GM12873 (cell line): ENCODE measurements around the gene CSMD2.
A peak's percentile ranks its signal among the peaks of the same experiment; 100 is the strongest.

Experiments used
- TF ChIP-seq, protein P1 (sequence below): IDR thresholded peaks from 2 replicates; pipeline ENCODE4 v1.5.1; 2012; ENCODE audit warnings: low read depth, mild to moderate bottlenecking, moderate library complexity, low read length, control low read depth; ENCODE audit not compliant: insufficient read depth; ENCODE audit errors: missing control alignments

CSMD2 gene

DNA sequence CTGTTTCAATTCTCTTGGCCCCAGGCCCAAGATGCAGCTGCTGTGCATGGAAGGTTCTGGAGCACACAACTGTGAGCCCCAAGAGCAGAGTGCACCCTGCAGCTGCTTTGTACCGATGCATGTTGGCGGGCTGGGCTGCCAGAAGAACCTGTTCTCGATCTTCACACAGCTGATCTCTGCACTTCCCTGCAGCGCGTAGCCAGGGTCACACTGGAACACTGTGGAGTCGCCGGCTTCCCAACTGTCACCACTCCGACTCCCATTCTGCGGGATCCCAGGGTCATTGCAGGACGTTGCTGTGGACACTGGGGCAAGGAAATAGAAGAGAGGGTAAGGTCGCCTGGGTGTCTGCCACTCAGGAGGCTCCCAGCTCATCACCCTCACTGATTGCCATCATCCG lies 507.2 kb downstream of the CSMD2 start:
- TF ChIP-seq, protein P1, sequence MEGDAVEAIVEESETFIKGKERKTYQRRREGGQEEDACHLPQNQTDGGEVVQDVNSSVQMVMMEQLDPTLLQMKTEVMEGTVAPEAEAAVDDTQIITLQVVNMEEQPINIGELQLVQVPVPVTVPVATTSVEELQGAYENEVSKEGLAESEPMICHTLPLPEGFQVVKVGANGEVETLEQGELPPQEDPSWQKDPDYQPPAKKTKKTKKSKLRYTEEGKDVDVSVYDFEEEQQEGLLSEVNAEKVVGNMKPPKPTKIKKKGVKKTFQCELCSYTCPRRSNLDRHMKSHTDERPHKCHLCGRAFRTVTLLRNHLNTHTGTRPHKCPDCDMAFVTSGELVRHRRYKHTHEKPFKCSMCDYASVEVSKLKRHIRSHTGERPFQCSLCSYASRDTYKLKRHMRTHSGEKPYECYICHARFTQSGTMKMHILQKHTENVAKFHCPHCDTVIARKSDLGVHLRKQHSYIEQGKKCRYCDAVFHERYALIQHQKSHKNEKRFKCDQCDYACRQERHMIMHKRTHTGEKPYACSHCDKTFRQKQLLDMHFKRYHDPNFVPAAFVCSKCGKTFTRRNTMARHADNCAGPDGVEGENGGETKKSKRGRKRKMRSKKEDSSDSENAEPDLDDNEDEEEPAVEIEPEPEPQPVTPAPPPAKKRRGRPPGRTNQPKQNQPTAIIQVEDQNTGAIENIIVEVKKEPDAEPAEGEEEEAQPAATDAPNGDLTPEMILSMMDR: no peak

DNA sequence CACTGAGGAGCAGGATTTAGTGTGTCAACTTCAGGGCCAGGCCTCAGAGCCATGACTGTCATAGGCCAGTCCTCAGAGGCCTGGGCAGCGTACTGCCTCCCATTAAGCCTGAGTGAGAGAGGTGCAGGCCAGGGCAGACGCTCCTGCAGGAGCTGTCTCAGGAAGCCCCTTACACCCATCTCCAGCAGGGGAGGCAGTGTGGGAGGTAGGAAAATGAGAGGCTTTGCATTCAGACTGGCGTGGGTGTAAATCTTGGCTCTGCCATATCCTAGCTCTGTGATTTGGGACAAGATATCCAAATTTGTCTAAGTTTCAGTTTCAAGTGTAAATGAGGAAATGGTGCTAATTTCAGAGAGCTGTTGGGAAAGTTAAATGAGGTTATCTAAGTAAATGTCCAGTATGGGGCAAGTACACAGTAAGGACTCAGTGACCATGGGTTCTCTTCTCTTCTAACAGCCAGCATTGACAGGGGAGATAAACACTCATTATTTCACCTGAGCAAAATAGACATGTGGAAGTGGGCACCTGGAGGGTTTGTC lies 508.5 kb downstream of the CSMD2 start:
- TF ChIP-seq, protein P1: no peak

DNA sequence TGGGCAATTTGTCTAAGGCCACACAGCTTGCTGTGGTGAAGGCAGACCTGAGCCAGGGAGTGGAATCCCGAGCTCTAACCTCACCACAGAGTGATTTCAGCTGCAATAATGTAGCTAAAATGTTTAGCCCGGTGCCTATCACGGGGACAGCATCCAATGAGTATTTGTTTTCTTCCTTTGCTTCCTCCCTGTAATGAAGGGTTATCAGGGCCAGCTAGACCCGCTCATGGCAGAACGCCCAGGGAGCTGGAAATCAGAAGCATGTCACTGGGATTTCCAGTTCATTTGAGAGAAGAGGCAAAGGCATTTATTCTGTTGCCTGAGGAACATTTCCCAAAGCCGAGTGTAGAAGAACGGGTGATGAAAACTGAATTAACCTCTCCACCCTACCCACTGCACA lies 509.5 kb downstream of the CSMD2 start:
- TF ChIP-seq, protein P1: no peak

DNA sequence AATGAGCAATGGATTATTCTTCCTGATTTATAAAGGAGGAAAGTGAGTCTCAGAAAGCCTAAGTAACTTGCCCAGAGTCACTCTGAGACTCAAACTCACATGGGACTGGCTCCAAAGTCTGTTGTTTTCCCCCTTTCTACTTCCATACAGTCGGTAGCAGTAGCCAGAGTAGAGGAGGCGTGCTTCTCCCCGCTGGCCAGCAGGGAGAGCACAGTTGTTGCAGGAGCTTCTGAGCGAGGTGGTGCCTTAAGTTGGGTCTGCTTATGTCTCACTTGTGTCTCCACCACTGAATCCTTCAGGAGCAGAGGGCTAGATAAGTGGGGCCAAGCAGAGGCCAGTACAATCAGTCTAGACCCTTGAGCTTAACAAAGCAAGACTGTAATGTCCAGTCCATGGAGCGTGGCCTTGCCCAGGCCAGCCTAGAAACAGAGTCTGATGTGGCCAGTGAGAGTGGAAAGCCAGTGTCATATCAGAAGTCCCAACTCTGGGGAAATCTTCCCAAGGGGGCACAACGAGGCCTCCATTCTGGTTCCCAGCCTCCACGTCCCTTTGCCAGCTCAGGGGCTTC lies 510.7 kb downstream of the CSMD2 start:
- TF ChIP-seq, protein P1: peak; percentile 36

DNA sequence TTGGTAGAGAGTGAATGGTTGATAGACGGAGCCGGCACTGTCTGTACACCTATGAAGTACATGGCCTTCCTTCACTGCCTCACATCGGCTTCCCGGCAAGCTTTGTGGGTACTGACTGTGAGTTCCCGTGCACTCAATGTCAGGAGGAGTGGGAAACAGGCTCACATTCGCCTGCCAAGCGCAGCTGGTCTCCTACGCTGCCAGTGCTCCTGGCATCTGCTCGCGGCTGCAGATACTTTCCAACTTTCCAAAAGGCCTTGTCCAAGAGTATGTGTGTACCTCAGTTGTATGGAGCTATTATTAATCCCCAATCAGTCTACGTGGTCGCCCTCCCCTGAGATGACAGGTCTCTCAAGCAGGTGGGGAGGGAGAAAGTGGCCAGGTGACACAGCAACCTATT lies 511.8 kb downstream of the CSMD2 start:
- TF ChIP-seq, protein P1: no peak

DNA sequence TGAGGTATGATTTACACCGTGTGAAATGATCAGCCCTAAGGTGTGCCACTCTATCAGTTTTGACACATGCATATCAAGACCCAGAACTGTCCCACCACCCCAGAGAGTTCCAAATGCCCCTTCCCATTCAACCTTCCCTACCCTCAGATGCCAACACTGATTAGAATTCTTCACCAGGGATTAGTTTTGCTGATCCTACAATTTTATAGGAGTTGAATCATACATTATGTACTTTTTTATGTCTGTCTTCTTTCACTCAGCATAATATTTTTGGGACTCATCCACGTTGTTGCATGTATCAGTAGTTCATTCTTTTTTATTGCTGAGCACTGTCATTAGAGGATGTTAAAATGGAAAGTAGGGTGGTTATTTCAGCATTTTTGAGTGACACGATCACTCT lies 514.3 kb downstream of the CSMD2 start:
- TF ChIP-seq, protein P1: no peak

DNA sequence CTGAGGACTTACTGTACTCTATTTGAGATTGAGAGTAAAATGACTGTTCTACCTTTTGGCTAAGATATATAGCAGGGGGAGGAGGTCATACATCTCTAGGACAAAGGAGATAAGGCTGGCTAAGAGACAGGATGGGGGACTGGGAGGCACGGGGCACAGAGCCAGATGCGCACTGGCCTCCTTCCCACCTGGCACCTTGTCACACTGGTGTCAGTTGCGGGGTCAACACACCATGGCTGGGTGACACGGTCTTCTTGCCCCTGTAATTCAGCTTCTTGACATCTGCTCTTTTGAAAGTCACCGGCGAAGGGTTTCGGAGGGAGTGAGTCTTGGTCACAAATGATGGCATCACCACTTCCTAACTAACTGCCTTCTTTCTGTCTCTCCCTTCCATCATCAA lies 515.3 kb downstream of the CSMD2 start:
- TF ChIP-seq, protein P1: no peak
